Peyer's patch (tissue), 4 donors: ENCODE data around the gene CHRDL2.
A peak's percentile ranks its signal among the peaks of the same experiment; 100 is the strongest.

ENCODE experiments used
- POLR2A ChIP-seq, 2 donors: fragments of 450-650 bp; IDR thresholded peaks; one replicate each; pipeline ENCODE4 v1.5.1; 2017; ENCODE audit warnings: antibody characterized with exemption in 2 of 2, mild to moderate bottlenecking in 2 of 2, moderate library complexity in 2 of 2
- TF ChIP-seq, protein P1 (sequence below), 6 experiments: fragments of 450-650 bp in 4 of 6; fragments of 200-600 bp in 2 of 6; sonication (generic) in 1 of 6; IDR thresholded peaks; one replicate each; pipeline ENCODE4 v1.5.1; 2017 to 2019; ENCODE audit warnings: antibody characterized with exemption in 6 of 6, mild to moderate bottlenecking in 3 of 6, moderate library complexity in 1 of 6

DNA sequence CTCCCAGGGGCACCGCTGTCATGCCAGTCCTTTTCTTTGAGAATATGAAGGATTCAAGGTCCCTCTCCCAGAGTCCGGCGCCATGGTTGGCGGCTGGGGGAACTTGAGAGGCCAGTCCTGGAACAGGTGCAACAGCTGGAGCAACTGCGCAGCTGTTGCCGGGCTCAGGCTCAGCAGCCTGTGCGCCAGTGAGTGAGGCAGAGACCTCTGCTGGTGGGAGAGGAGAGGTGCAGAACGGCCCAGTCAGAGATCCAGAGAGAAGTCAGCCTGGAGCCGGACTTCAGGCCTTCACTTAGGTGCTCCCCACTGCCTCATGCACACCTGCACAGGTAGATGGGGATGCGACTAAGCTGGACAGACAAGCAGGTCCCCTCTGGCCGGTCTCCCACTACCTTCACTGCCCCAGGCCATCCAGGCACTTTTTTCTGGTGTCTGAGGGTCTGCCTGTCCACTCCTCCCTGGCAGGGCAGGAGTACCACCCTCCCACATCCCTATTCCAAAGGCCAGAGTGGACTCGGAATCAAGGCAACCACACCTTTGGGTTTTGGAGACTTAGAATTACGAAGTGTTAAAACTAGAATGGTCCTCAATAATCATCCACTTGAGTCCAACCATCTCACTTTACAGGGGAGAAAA is 4.6 kb downstream of the CHRDL2 start:
- TF ChIP-seq, protein P1, sequence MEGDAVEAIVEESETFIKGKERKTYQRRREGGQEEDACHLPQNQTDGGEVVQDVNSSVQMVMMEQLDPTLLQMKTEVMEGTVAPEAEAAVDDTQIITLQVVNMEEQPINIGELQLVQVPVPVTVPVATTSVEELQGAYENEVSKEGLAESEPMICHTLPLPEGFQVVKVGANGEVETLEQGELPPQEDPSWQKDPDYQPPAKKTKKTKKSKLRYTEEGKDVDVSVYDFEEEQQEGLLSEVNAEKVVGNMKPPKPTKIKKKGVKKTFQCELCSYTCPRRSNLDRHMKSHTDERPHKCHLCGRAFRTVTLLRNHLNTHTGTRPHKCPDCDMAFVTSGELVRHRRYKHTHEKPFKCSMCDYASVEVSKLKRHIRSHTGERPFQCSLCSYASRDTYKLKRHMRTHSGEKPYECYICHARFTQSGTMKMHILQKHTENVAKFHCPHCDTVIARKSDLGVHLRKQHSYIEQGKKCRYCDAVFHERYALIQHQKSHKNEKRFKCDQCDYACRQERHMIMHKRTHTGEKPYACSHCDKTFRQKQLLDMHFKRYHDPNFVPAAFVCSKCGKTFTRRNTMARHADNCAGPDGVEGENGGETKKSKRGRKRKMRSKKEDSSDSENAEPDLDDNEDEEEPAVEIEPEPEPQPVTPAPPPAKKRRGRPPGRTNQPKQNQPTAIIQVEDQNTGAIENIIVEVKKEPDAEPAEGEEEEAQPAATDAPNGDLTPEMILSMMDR (IDR thresholded peaks at IDR 0.05) = peak; percentile 55 to 91 (median 85)
- no peak for TF ChIP-seq POLR2A (IDR thresholded peaks at IDR 0.05)
